D721Med (cell line): ENCODE data around the gene PPT2.
A peak's percentile ranks its signal among the peaks of the same experiment; 100 is the strongest.

ENCODE experiments used
- DNase-seq: peaks from one replicate; pipeline ENCODE4 v3.0.0; 2011; ENCODE audit warnings: low spot score; ENCODE audit not compliant: insufficient read length
- FAIRE-seq: peaks from 2 replicates; lab custom pipeline; 2011; peaks lifted over from hg19 to GRCh38; lab: Jason Lieb, UNC
- CTCF ChIP-seq: IDR thresholded peaks from 2 replicates; pipeline ENCODE4 v1.5.1; 2012; ENCODE audit warnings: mild to moderate bottlenecking, control low read depth; ENCODE audit not compliant: insufficient read depth; ENCODE audit errors: missing control alignments

PPT2 gene

GRCh38 chr6:32116674-32117073 is 37.3 kb upstream of the PPT2 start:
- FAIRE-seq: no peak
- no peak for DNase-seq
- peak; percentile 43 for TF ChIP-seq CTCF

- DNase-seq: no peak
- no peak for FAIRE-seq
- TF ChIP-seq CTCF: no peak
Observed at GRCh38 chr6:32117461-32117860, 36.5 kb upstream of the PPT2 start.

- TF ChIP-seq CTCF: peak; percentile 87
- FAIRE-seq (no peak), DNase-seq (peak; percentile 86)
Observed at GRCh38 chr6:32118782-32119628, 34.9 kb upstream of the PPT2 start.

- DNase-seq (no peak), FAIRE-seq (no peak)
Observed at GRCh38 chr6:32120573-32121059, 33.3 kb upstream of the PPT2 start.

GRCh38 chr6:32123681-32124080 is 30.3 kb upstream of the PPT2 start:
- DNase-seq (no peak), FAIRE-seq (no peak)
- no peak for TF ChIP-seq CTCF

More at GRCh38 chr6:32120573-32121059, 33.3 kb upstream of the PPT2 start:
- TF ChIP-seq CTCF: no peak

- DNase-seq (no peak), FAIRE-seq (no peak)
- no peak for TF ChIP-seq CTCF
Observed at GRCh38 chr6:32126880-32127279, 27.1 kb upstream of the PPT2 start.

GRCh38 chr6:32127409-32127716 is 26.6 kb upstream of the PPT2 start:
- no peak for DNase-seq
- no peak for TF ChIP-seq CTCF
- FAIRE-seq: no peak
